Neural crest cell (in vitro differentiated cells): ENCODE results near the gene EIF3K. TPM values are rescaled to one million over a fixed set of nuclear protein-coding genes. Genes with fewer than 3 reads are reported as not detected.

ENCODE experiments used
- DNase-seq: peaks from one replicate; pipeline ENCODE4 v3.0.0; 2021; ENCODE audit warnings: low read depth, mixed read lengths, low spot score
- H3K27ac Mint-ChIP-seq: one replicate; pipeline ENCODE4 v1.8.0; 2021; ENCODE audit warnings: mild to moderate bottlenecking, mixed read lengths; ENCODE audit not compliant: unreplicated experiment
- H3K27me3 Mint-ChIP-seq: 2 replicates; pipeline ENCODE4 v1.8.0; 2021; ENCODE audit warnings: low read depth, mild to moderate bottlenecking, mixed read lengths
- H3K36me3 Mint-ChIP-seq: 2 replicates; pipeline ENCODE4 v1.8.0; 2021; ENCODE audit warnings: low read depth, mild to moderate bottlenecking, mixed read lengths
- H3K4me1 Mint-ChIP-seq: 2 replicates; pipeline ENCODE4 v1.8.0; 2021; ENCODE audit warnings: mixed read lengths
- H3K4me3 Mint-ChIP-seq: one replicate; pipeline ENCODE4 v1.8.0; 2021; ENCODE audit warnings: mild to moderate bottlenecking, mixed read lengths
- H3K9me3 Mint-ChIP-seq: 2 replicates; pipeline ENCODE4 v1.8.0; 2021; ENCODE audit warnings: mixed read lengths
- CTCF ChIP-seq: fragments of 200-600 bp; sonication (generic); conservative IDR thresholded peaks from 2 replicates; pipeline ENCODE4 v1.5.0; 2021; ENCODE audit warnings: antibody characterized with exemption, mild to moderate bottlenecking
- total RNA-seq: library from RNA; stranded (reverse); gene quantifications from 2 replicates; pipeline ENCODE4 v1.2.1, GENCODE V29; 2021

The EIF3K gene
- total RNA-seq, 1 donor from 2014 or later: 255 TPM

DNA sequence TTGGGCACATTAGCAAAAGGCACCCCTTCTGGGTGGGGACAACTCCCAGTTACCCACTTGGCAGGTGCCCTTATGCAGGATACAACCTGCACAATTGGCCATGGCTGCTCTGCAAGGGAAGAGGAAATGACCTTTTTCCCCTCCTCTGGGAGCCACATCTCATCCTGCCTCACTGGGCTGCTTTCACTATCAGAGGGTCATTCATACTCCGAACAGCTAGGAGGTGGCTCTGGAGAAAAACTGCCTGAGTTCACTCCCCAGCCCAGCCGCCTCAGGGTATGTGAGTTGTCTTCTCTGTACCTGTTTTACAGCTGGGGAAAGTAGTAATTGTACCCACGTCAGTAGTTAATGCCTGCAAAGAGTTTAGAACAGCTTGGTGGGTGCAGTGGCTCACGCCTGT, 21.4 kb downstream of the EIF3K start:
- no peaks in the 10 kb centered on the region for H3K27me3 Mint-ChIP-seq
- peaks cover 9% of the 10 kb centered on the region for H3K4me1 Mint-ChIP-seq
- no peaks in the 10 kb centered on the region for H3K36me3 Mint-ChIP-seq
- H3K4me3 Mint-ChIP-seq: no peak overlapping the region
- peak overlapping the region; percentile 27 for H3K27ac Mint-ChIP-seq
- no peaks in the 10 kb centered on the region for H3K9me3 Mint-ChIP-seq
- DNase-seq: no peak
- no peak for TF ChIP-seq CTCF

GRCh38 chr19:38642176-38642575, 23.2 kb downstream of the EIF3K start:
- no peak for TF ChIP-seq CTCF
- Mint-ChIP-seq H3K27ac (no peak overlapping the region), H3K4me1 (peaks cover 8% of the 10 kb centered on the region), H3K36me3 (no peaks in the 10 kb centered on the region), H3K27me3 (no peaks in the 10 kb centered on the region), H3K9me3 (no peaks in the 10 kb centered on the region), H3K4me3 (peak overlapping the region; percentile 57)
- DNase-seq: no peak

DNA sequence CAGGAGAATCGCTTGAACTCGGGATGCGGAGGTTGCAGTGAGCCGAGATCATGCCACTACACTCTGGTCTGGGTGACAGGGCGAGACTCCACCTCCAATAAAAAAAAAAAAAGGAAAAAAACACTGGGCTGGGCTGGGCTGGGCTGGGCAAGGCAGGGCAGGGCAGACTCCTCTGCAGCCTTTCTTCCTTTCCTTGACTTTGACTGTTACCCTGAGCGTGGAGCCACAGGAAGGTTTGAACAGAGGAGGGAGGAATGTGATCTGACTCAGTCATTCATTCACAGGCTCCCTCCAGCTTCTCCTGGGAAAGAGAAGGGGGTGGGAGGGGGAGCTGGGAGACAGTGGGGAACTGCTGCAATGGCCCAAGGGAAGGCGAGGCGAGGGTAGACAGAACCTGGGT, 25.7 kb downstream of the EIF3K start:
- no peak overlapping the region for H3K27ac Mint-ChIP-seq
- H3K9me3 Mint-ChIP-seq: no peaks in the 10 kb centered on the region
- DNase-seq: no peak
- H3K4me3 Mint-ChIP-seq: peak overlapping the region; percentile 36
- TF ChIP-seq CTCF: no peak
- no peaks in the 10 kb centered on the region for H3K27me3 Mint-ChIP-seq
- peaks cover 29% of the 10 kb centered on the region for H3K4me1 Mint-ChIP-seq
- H3K36me3 Mint-ChIP-seq: no peaks in the 10 kb centered on the region

DNA sequence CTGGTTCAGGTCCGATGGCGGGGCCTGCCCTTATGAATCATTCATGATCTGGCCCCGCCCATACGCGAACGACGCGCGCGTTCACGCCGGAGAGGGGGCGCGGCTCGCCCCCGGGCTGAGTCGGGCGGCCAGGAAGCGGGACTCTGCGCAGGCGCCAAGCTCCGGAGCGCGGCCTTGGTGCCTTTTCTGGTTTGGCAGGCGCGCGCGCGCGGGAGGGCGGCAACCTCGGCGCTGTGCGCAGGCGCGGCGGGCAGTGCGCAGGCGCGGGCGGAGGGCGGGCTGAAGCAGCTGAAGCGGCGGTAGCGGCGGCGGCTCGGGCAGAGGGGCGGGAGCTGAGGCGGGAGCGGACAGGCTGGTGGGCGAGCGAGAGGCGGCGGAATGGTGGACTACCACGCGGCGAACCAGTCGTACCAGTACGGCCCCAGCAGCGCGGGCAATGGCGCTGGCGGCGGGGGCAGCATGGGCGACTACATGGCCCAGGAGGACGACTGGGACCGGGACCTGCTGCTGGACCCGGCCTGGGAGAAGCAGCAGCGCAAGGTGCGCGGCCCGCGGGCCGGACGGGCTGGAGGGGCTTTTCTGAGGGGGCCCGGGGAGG, 28.5 kb downstream of the EIF3K start, which contains the start of gene ACTN4:
Gene ACTN4 (plus strand): TSS at position 282 of the 598 bp plus-strand sequence. CDS start 97 bp downstream, at position 379.
- peak; percentile 100 for DNase-seq
- H3K4me3 Mint-ChIP-seq: peak within 1 kb of the TSS; percentile 99
- H3K9me3 Mint-ChIP-seq: no peaks in the 10 kb centered on the region
- no peaks in the 10 kb centered on the region for H3K36me3 Mint-ChIP-seq
- peaks cover 45% of the 10 kb centered on the region for H3K4me1 Mint-ChIP-seq
- peak within 1 kb of the TSS; percentile 96 for H3K27ac Mint-ChIP-seq
- TF ChIP-seq CTCF: no peak
- no peaks in the 10 kb centered on the region for H3K27me3 Mint-ChIP-seq

DNA sequence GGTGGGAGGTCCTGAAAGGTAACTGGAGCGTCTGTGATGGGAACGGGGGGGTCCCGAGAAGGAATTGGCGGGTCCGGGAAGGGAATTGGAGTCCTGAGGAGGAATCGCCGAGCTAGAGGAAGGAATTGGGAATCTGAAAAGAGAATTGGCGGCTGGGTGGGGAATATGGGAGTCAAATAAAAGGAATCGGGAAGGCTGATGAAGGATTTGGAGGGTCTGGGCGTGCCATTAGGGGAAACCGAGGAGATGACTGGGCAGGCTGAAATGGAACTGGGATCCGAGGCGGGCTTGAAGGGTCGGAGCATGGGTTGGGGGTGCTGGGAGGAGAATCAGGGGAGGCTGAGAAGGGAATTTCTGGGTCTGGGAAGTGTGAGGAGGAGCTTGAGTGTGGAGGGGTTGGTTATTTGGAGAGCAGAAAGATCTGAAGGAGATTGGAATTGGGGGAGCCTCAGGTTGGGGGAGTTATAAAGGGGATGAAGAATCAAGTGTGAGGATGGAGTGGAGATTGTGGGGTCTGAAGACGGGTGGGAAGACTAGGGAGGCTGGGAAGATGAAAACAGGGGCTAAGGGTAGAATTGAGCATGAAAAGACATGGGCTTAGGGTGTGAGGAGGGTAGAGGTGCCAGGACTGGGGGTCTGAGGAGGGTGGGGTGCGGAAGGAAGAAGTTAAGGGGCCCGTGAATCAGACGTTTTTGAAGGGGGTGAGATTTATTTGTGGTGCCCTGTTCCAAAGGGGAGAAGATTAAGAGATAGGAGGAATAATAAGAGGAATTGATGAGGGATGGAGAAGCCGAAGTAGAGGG, 29.2 kb downstream of the EIF3K start:
- H3K27me3 Mint-ChIP-seq: no peaks in the 10 kb centered on the region
- H3K4me1 Mint-ChIP-seq: peaks cover 52% of the 10 kb centered on the region
- no peaks in the 10 kb centered on the region for H3K9me3 Mint-ChIP-seq
- TF ChIP-seq CTCF: no peak
- H3K4me3 Mint-ChIP-seq: peak overlapping the region; percentile 99
- no peak for DNase-seq
- H3K36me3 Mint-ChIP-seq: no peaks in the 10 kb centered on the region
- peak overlapping the region; percentile 96 for H3K27ac Mint-ChIP-seq
